ENCODE results near the gene PHKB.

PHKB gene

GRCh38 chr16:47578033-47578432 lies 116.9 kb downstream of the PHKB start:
- no peak overlapping the region for H3K27ac ChIP-seq (ENCODE audit: low read depth in 2 of 2, low read length in 2 of 2)
- no peak overlapping the region for H3K4me3 ChIP-seq (ENCODE audit: low read length in 2 of 2)
- no peaks in the 10 kb centered on the region for H3K4me1 ChIP-seq (ENCODE audit: control insufficient read depth in 2 of 2, insufficient read depth in 2 of 2, low read length in 2 of 2)
- H3K27me3 ChIP-seq (ENCODE audit: control insufficient read depth in 2 of 2, insufficient read depth in 2 of 2, low read length in 2 of 2), result no peaks in the 10 kb centered on the region
- H3K9me3 ChIP-seq (ENCODE audit: control insufficient read depth in 2 of 2, low read length in 2 of 2), result no peaks in the 10 kb centered on the region
- H3K9ac ChIP-seq (ENCODE audit: low read depth in 1 of 2, low read length in 2 of 2), result no peak overlapping the region
- H3K36me3 ChIP-seq (ENCODE audit: control insufficient read depth in 2 of 2, insufficient read depth in 2 of 2, low read length in 2 of 2), result peaks cover 0 to 7% of the 10 kb centered on the region in 2 donors

- no peaks in the 10 kb centered on the region for H3K27me3 ChIP-seq (ENCODE audit: control insufficient read depth in 2 of 2, insufficient read depth in 2 of 2, low read length in 2 of 2)
- no peak overlapping the region for H3K27ac ChIP-seq (ENCODE audit: low read depth in 2 of 2, low read length in 2 of 2)
- H3K4me1 ChIP-seq (ENCODE audit: control insufficient read depth in 2 of 2, insufficient read depth in 2 of 2, low read length in 2 of 2), result no peaks in the 10 kb centered on the region
- peaks cover 0 to 7% of the 10 kb centered on the region in 2 donors for H3K36me3 ChIP-seq (ENCODE audit: control insufficient read depth in 2 of 2, insufficient read depth in 2 of 2, low read length in 2 of 2)
- H3K9me3 ChIP-seq (ENCODE audit: control insufficient read depth in 2 of 2, low read length in 2 of 2), result no peaks in the 10 kb centered on the region
- H3K4me3 ChIP-seq (ENCODE audit: low read length in 2 of 2), result no peak overlapping the region
- H3K9ac ChIP-seq (ENCODE audit: low read depth in 1 of 2, low read length in 2 of 2), result no peak overlapping the region
Observed at GRCh38 chr16:47578573-47578972, 117.4 kb downstream of the PHKB start.

- Histone ChIP-seq H3K4me3 (ENCODE audit: low read length in 2 of 2) (no peak overlapping the region), H3K4me1 (ENCODE audit: control insufficient read depth in 2 of 2, insufficient read depth in 2 of 2, low read length in 2 of 2) (no peaks in the 10 kb centered on the region), H3K9me3 (ENCODE audit: control insufficient read depth in 2 of 2, low read length in 2 of 2) (no peaks in the 10 kb centered on the region), H3K36me3 (ENCODE audit: control insufficient read depth in 2 of 2, insufficient read depth in 2 of 2, low read length in 2 of 2) (peaks cover 0 to 7% of the 10 kb centered on the region in 2 donors), H3K27ac (ENCODE audit: low read depth in 2 of 2, low read length in 2 of 2) (no peak overlapping the region), H3K9ac (ENCODE audit: low read depth in 1 of 2, low read length in 2 of 2) (no peak overlapping the region), H3K27me3 (ENCODE audit: control insufficient read depth in 2 of 2, insufficient read depth in 2 of 2, low read length in 2 of 2) (no peaks in the 10 kb centered on the region)
Observed at GRCh38 chr16:47581114-47581513, 120.0 kb downstream of the PHKB start.

GRCh38 chr16:47584464-47585225 lies 123.5 kb downstream of the PHKB start:
- no peak overlapping the region for H3K27ac ChIP-seq (ENCODE audit: low read depth in 2 of 2, low read length in 2 of 2)
- H3K9me3 ChIP-seq (ENCODE audit: control insufficient read depth in 2 of 2, low read length in 2 of 2), result no peaks in the 10 kb centered on the region
- H3K27me3 ChIP-seq (ENCODE audit: control insufficient read depth in 2 of 2, insufficient read depth in 2 of 2, low read length in 2 of 2), result no peaks in the 10 kb centered on the region
- no peak overlapping the region for H3K4me3 ChIP-seq (ENCODE audit: low read length in 2 of 2)
- no peak overlapping the region for H3K9ac ChIP-seq (ENCODE audit: low read depth in 1 of 2, low read length in 2 of 2)
- peaks cover 8 to 20% of the 10 kb centered on the region in 2 donors for H3K36me3 ChIP-seq (ENCODE audit: control insufficient read depth in 2 of 2, insufficient read depth in 2 of 2, low read length in 2 of 2)
- no peaks in the 10 kb centered on the region for H3K4me1 ChIP-seq (ENCODE audit: control insufficient read depth in 2 of 2, insufficient read depth in 2 of 2, low read length in 2 of 2)

GRCh38 chr16:47586121-47586520 lies 125.0 kb downstream of the PHKB start:
- Histone ChIP-seq H3K4me1 (ENCODE audit: control insufficient read depth in 2 of 2, insufficient read depth in 2 of 2, low read length in 2 of 2) (no peaks in the 10 kb centered on the region), H3K4me3 (ENCODE audit: low read length in 2 of 2) (no peak overlapping the region), H3K9ac (ENCODE audit: low read depth in 1 of 2, low read length in 2 of 2) (no peak overlapping the region), H3K36me3 (ENCODE audit: control insufficient read depth in 2 of 2, insufficient read depth in 2 of 2, low read length in 2 of 2) (peaks cover 19 to 29% of the 10 kb centered on the region in 2 donors), H3K27ac (ENCODE audit: low read depth in 2 of 2, low read length in 2 of 2) (no peak overlapping the region), H3K9me3 (ENCODE audit: control insufficient read depth in 2 of 2, low read length in 2 of 2) (no peaks in the 10 kb centered on the region), H3K27me3 (ENCODE audit: control insufficient read depth in 2 of 2, insufficient read depth in 2 of 2, low read length in 2 of 2) (no peaks in the 10 kb centered on the region)

- no peak overlapping the region for H3K27ac ChIP-seq (ENCODE audit: low read depth in 2 of 2, low read length in 2 of 2)
- peaks cover 31 to 33% of the 10 kb centered on the region in 2 donors for H3K36me3 ChIP-seq (ENCODE audit: control insufficient read depth in 2 of 2, insufficient read depth in 2 of 2, low read length in 2 of 2)
- no peaks in the 10 kb centered on the region for H3K9me3 ChIP-seq (ENCODE audit: control insufficient read depth in 2 of 2, low read length in 2 of 2)
- H3K4me1 ChIP-seq (ENCODE audit: control insufficient read depth in 2 of 2, insufficient read depth in 2 of 2, low read length in 2 of 2), result no peaks in the 10 kb centered on the region
- H3K27me3 ChIP-seq (ENCODE audit: control insufficient read depth in 2 of 2, insufficient read depth in 2 of 2, low read length in 2 of 2), result no peaks in the 10 kb centered on the region
- H3K4me3 ChIP-seq (ENCODE audit: low read length in 2 of 2), result no peak overlapping the region
- no peak overlapping the region for H3K9ac ChIP-seq (ENCODE audit: low read depth in 1 of 2, low read length in 2 of 2)
Observed at GRCh38 chr16:47590472-47590871, 129.3 kb downstream of the PHKB start.

GRCh38 chr16:47592232-47592631 lies 131.1 kb downstream of the PHKB start:
- Histone ChIP-seq H3K4me1 (ENCODE audit: control insufficient read depth in 2 of 2, insufficient read depth in 2 of 2, low read length in 2 of 2) (no peaks in the 10 kb centered on the region), H3K36me3 (ENCODE audit: control insufficient read depth in 2 of 2, insufficient read depth in 2 of 2, low read length in 2 of 2) (peaks cover 31 to 33% of the 10 kb centered on the region in 2 donors), H3K9ac (ENCODE audit: low read depth in 1 of 2, low read length in 2 of 2) (no peak overlapping the region), H3K9me3 (ENCODE audit: control insufficient read depth in 2 of 2, low read length in 2 of 2) (no peaks in the 10 kb centered on the region), H3K27me3 (ENCODE audit: control insufficient read depth in 2 of 2, insufficient read depth in 2 of 2, low read length in 2 of 2) (no peaks in the 10 kb centered on the region), H3K4me3 (ENCODE audit: low read length in 2 of 2) (no peak overlapping the region), H3K27ac (ENCODE audit: low read depth in 2 of 2, low read length in 2 of 2) (no peak overlapping the region)

GRCh38 chr16:47599512-47599911 lies 138.4 kb downstream of the PHKB start:
- Histone ChIP-seq H3K4me1 (ENCODE audit: control insufficient read depth in 2 of 2, insufficient read depth in 2 of 2, low read length in 2 of 2) (no peaks in the 10 kb centered on the region), H3K27ac (ENCODE audit: low read depth in 2 of 2, low read length in 2 of 2) (no peak overlapping the region), H3K4me3 (ENCODE audit: low read length in 2 of 2) (no peak overlapping the region), H3K27me3 (ENCODE audit: control insufficient read depth in 2 of 2, insufficient read depth in 2 of 2, low read length in 2 of 2) (no peaks in the 10 kb centered on the region), H3K9me3 (ENCODE audit: control insufficient read depth in 2 of 2, low read length in 2 of 2) (no peaks in the 10 kb centered on the region), H3K9ac (ENCODE audit: low read depth in 1 of 2, low read length in 2 of 2) (no peak overlapping the region), H3K36me3 (ENCODE audit: control insufficient read depth in 2 of 2, insufficient read depth in 2 of 2, low read length in 2 of 2) (peaks cover 0 to 7% of the 10 kb centered on the region in 2 donors)

GRCh38 chr16:47600376-47600775 lies 139.2 kb downstream of the PHKB start:
- Histone ChIP-seq H3K27me3 (ENCODE audit: control insufficient read depth in 2 of 2, insufficient read depth in 2 of 2, low read length in 2 of 2) (no peaks in the 10 kb centered on the region), H3K4me3 (ENCODE audit: low read length in 2 of 2) (no peak overlapping the region), H3K9me3 (ENCODE audit: control insufficient read depth in 2 of 2, low read length in 2 of 2) (no peaks in the 10 kb centered on the region), H3K9ac (ENCODE audit: low read depth in 1 of 2, low read length in 2 of 2) (no peak overlapping the region), H3K27ac (ENCODE audit: low read depth in 2 of 2, low read length in 2 of 2) (no peak overlapping the region), H3K4me1 (ENCODE audit: control insufficient read depth in 2 of 2, insufficient read depth in 2 of 2, low read length in 2 of 2) (no peaks in the 10 kb centered on the region), H3K36me3 (ENCODE audit: control insufficient read depth in 2 of 2, insufficient read depth in 2 of 2, low read length in 2 of 2) (peaks cover 0 to 7% of the 10 kb centered on the region in 2 donors)

- peaks cover 4 to 11% of the 10 kb centered on the region in 2 donors for H3K36me3 ChIP-seq (ENCODE audit: control insufficient read depth in 2 of 2, insufficient read depth in 2 of 2, low read length in 2 of 2)
- no peaks in the 10 kb centered on the region for H3K9me3 ChIP-seq (ENCODE audit: control insufficient read depth in 2 of 2, low read length in 2 of 2)
- H3K27ac ChIP-seq (ENCODE audit: low read depth in 2 of 2, low read length in 2 of 2), result no peak overlapping the region
- H3K27me3 ChIP-seq (ENCODE audit: control insufficient read depth in 2 of 2, insufficient read depth in 2 of 2, low read length in 2 of 2), result no peaks in the 10 kb centered on the region
- no peak overlapping the region for H3K9ac ChIP-seq (ENCODE audit: low read depth in 1 of 2, low read length in 2 of 2)
- no peaks in the 10 kb centered on the region for H3K4me1 ChIP-seq (ENCODE audit: control insufficient read depth in 2 of 2, insufficient read depth in 2 of 2, low read length in 2 of 2)
- H3K4me3 ChIP-seq (ENCODE audit: low read length in 2 of 2), result no peak overlapping the region
Observed at GRCh38 chr16:47604306-47604705, 143.2 kb downstream of the PHKB start.
